Muscle of leg (tissue), 11 donors: Measurements from ENCODE around the gene UTP11. TPM values are rescaled to one million over a fixed set of nuclear protein-coding genes. Genes with fewer than 3 reads are reported as not detected.

ENCODE experiments used
- DNase-seq: peaks from one replicate; pipeline ENCODE4 v3.0.0; 2013
- H3K27ac ChIP-seq: one replicate; pipeline ENCODE4 v1.5.1; 2013; ENCODE audit warnings: mild to moderate bottlenecking, low read length, control low read depth
- H3K27me3 ChIP-seq: one replicate; pipeline ENCODE4 v1.6.1; 2013; ENCODE audit warnings: low read length; ENCODE audit not compliant: control insufficient read depth, insufficient read depth
- H3K36me3 ChIP-seq: one replicate; pipeline ENCODE4 v1.6.1; 2013; ENCODE audit warnings: low read length; ENCODE audit not compliant: control insufficient read depth, insufficient read depth
- H3K4me1 ChIP-seq: one replicate; pipeline ENCODE4 v1.6.1; 2013; ENCODE audit warnings: low read length; ENCODE audit not compliant: control insufficient read depth, insufficient read depth
- H3K4me3 ChIP-seq: one replicate; pipeline ENCODE4 v1.5.1; 2013; ENCODE audit warnings: low read length, control low read depth
- H3K9me3 ChIP-seq: replicated peaks from 2 replicates; pipeline ENCODE4 v1.6.1; 2013; ENCODE audit warnings: low read depth, low read length; ENCODE audit not compliant: control insufficient read depth
- WGBS: methylation state at CpG from one replicate; pipeline ENCODE4 v1.1.5; 2013; ENCODE audit warnings: missing lambda C conversion rate; ENCODE audit not compliant: insufficient coverage; 5-methylcytosine and 5-hydroxymethylcytosine counted together
- polyA plus RNA-seq, 8 donors: library from polyadenylated mRNA; unstranded; fragments of 120-200 nt; gene quantifications; one replicate each; pipeline versions ENCODE4 v1.2.1 to v1.2.3, GENCODE V29; 2013; ENCODE audit warnings: inconsistent platforms in 1 of 8, low replicate concordance in 1 of 8; ENCODE audit not compliant: insufficient read length in 8 of 8, insufficient read depth in 1 of 8
- total RNA-seq: library from RNA; stranded (reverse); fragments of 120-200 nt; gene quantifications from one replicate; pipeline ENCODE4 v1.2.4, GENCODE V29; 2013

UTP11 gene
- total and polyA plus RNA-seq, 9 donors: 62.1 to 103 (median 90.6) TPM

- no peak overlapping the region for H3K27ac ChIP-seq
- no peaks in the 10 kb centered on the region for H3K36me3 ChIP-seq
- peaks cover 40% of the 10 kb centered on the region for H3K27me3 ChIP-seq
- no peak for DNase-seq
- no peak overlapping the region for H3K4me3 ChIP-seq
- whole genome bisulfite sequencing: no CpG with 5 or more reads among the region's 2 CpGs
- H3K4me1 ChIP-seq: peaks cover 6% of the 10 kb centered on the region
- no peaks in the 10 kb centered on the region for H3K9me3 ChIP-seq
Observed at GRCh38 chr1:38072858-38073257, 60.3 kb downstream of the UTP11 start.

- H3K4me1 ChIP-seq: peaks cover 6% of the 10 kb centered on the region
- H3K9me3 ChIP-seq: no peaks in the 10 kb centered on the region
- peaks cover 32% of the 10 kb centered on the region for H3K27me3 ChIP-seq
- DNase-seq: no peak
- no peak overlapping the region for H3K27ac ChIP-seq
- 40% methylated on average over 5 of the region's 9 CpGs for WGBS
- H3K36me3 ChIP-seq: no peaks in the 10 kb centered on the region
- no peak overlapping the region for H3K4me3 ChIP-seq
Observed at GRCh38 chr1:38073534-38074301, 61.2 kb downstream of the UTP11 start.

- no peak overlapping the region for H3K4me3 ChIP-seq
- WGBS: 69% methylated on average over 4 of the region's 4 CpGs
- H3K27me3 ChIP-seq: peaks cover 31% of the 10 kb centered on the region
- no peak overlapping the region for H3K27ac ChIP-seq
- H3K36me3 ChIP-seq: no peaks in the 10 kb centered on the region
- peaks cover 6% of the 10 kb centered on the region for H3K4me1 ChIP-seq
- DNase-seq: no peak
- no peaks in the 10 kb centered on the region for H3K9me3 ChIP-seq
Observed at GRCh38 chr1:38074302-38074677, 61.8 kb downstream of the UTP11 start.

Other genes with a start within 250 kb of the UTP11 start
- gene EPHA10, start 247.6 kb upstream of the UTP11 start, total RNA-seq: 0.04 TPM
- under 1 TPM in 4 of 8 donors, not detected in 4; 0.04 to 0.27 (median 0.17) TPM for gene EPHA10, start 247.6 kb upstream of the UTP11 start, polyA plus RNA-seq
- gene MANEAL, start 218.9 kb upstream of the UTP11 start, total RNA-seq: 2.7 TPM
- 1 to 10 TPM; 2.0 to 3.7 (median 2.7) TPM for gene MANEAL, start 218.9 kb upstream of the UTP11 start, polyA plus RNA-seq
- gene C1orf122, start 204.9 kb upstream of the UTP11 start, total RNA-seq: 45.0 TPM
- 10 to 100 TPM; 35.9 to 50.9 (median 46.7) TPM for gene C1orf122, start 204.9 kb upstream of the UTP11 start, polyA plus RNA-seq
- gene YRDC, start 204.5 kb upstream of the UTP11 start, total RNA-seq: 6.7 TPM
- gene YRDC, start 204.5 kb upstream of the UTP11 start, polyA plus RNA-seq: 1 to 10 TPM; 6.3 to 9.6 (median 7.5) TPM
- 2.4 TPM for gene MTF1, start 153.1 kb upstream of the UTP11 start, total RNA-seq
- gene MTF1, start 153.1 kb upstream of the UTP11 start, polyA plus RNA-seq: 1 to 10 TPM; 4.1 to 6.4 (median 5.3) TPM
- gene INPP5B, start 65.7 kb upstream of the UTP11 start, total RNA-seq: 14.2 TPM
- 10 to 100 TPM in 3 of 8 donors, 1 to 10 TPM in 5; 9.1 to 14.1 (median 9.6) TPM for gene INPP5B, start 65.7 kb upstream of the UTP11 start, polyA plus RNA-seq
- 54.4 TPM for gene SF3A3, start 22.7 kb upstream of the UTP11 start, total RNA-seq
- 10 to 100 TPM; 44.8 to 71.6 (median 57.7) TPM for gene SF3A3, start 22.7 kb upstream of the UTP11 start, polyA plus RNA-seq
- gene FHL3, start 7.2 kb upstream of the UTP11 start, total RNA-seq: 81.6 TPM
- 100 to 1,000 TPM in 7 of 8 donors, 10 to 100 TPM in 1; 91.0 to 193 (median 120) TPM for gene FHL3, start 7.2 kb upstream of the UTP11 start, polyA plus RNA-seq
- gene POU3F1, start 34.1 kb downstream of the UTP11 start, total RNA-seq: 0.84 TPM
- 1 to 10 TPM in 5 of 8 donors, under 1 TPM in 3; 0.68 to 1.9 (median 1.2) TPM for gene POU3F1, start 34.1 kb downstream of the UTP11 start, polyA plus RNA-seq